ENCODE results near the gene NCKIPSD. TPM values are rescaled to one million over a fixed set of nuclear protein-coding genes. Genes with fewer than 3 reads are reported as not detected.

The NCKIPSD gene
- total and polyA plus RNA-seq, 3 donors from 2014 or later = 30.1 to 81.3 (median 69.4) TPM

- no peak overlapping the region for H3K27ac ChIP-seq
- no peaks in the 10 kb centered on the region for H3K27me3 ChIP-seq
- TF ChIP-seq CTCF (IDR thresholded peaks at IDR 0.05) (no peak), POLR2A (IDR thresholded peaks at IDR 0.05) (no peak)
- H3K4me3 ChIP-seq = no peak overlapping the region
- intact Hi-C loops (cut with DNase I; ENCODE audit: low total_unique reads) = no loop called here
- no peak for DNase-seq
- H3K9me3 ChIP-seq = no peaks in the 10 kb centered on the region
- WGBS, 2 donors = 91 to 93% methylated on average over 13 to 24 of the region's 24 CpGs
- no peaks in the 10 kb centered on the region for H3K36me3 ChIP-seq (ENCODE audit: low read depth, missing control alignments)
- H3K4me1 ChIP-seq = peaks cover 12% of the 10 kb centered on the region
Observed at GRCh38 chr3:48678566-48679380, 6.9 kb downstream of the NCKIPSD start.

- DNase-seq = no peak
- Histone ChIP-seq H3K27ac (no peak overlapping the region), H3K9me3 (no peaks in the 10 kb centered on the region), H3K4me1 (peaks cover 5% of the 10 kb centered on the region), H3K27me3 (no peaks in the 10 kb centered on the region), H3K4me3 (no peak overlapping the region), H3K36me3 (ENCODE audit: low read depth, missing control alignments) (no peaks in the 10 kb centered on the region)
- TF ChIP-seq POLR2A (IDR thresholded peaks at IDR 0.05) (no peak), CTCF (IDR thresholded peaks at IDR 0.05) (no peak)
- intact Hi-C loops (cut with DNase I; ENCODE audit: low total_unique reads) = no loop called here
- WGBS, 2 donors = 73 to 85% methylated on average over 4 of the region's 4 CpGs
Observed at GRCh38 chr3:48678056-48678455, 7.7 kb downstream of the NCKIPSD start.

GRCh38 chr3:48674505-48674904, 11.2 kb downstream of the NCKIPSD start:
- no peaks in the 10 kb centered on the region for H3K36me3 ChIP-seq (ENCODE audit: low read depth, missing control alignments)
- H3K4me3 ChIP-seq = no peak overlapping the region
- H3K9me3 ChIP-seq = no peaks in the 10 kb centered on the region
- no peak overlapping the region for H3K27ac ChIP-seq
- no peaks in the 10 kb centered on the region for H3K27me3 ChIP-seq
- intact Hi-C loops (cut with DNase I; ENCODE audit: low total_unique reads) = no loop called here
- no peak for TF ChIP-seq POLR2A (IDR thresholded peaks at IDR 0.05)
- TF ChIP-seq CTCF (IDR thresholded peaks at IDR 0.05) = no peak
- H3K4me1 ChIP-seq = no peaks in the 10 kb centered on the region
- DNase-seq = no peak
- 83% methylated on average over 1 to 9 of the region's 9 CpGs for WGBS, 2 donors

- no peak overlapping the region for H3K27ac ChIP-seq
- no peak for DNase-seq
- intact Hi-C loops (cut with DNase I; ENCODE audit: low total_unique reads) = no loop called here
- no peaks in the 10 kb centered on the region for H3K9me3 ChIP-seq
- no peak for TF ChIP-seq CTCF (IDR thresholded peaks at IDR 0.05)
- TF ChIP-seq POLR2A (IDR thresholded peaks at IDR 0.05) = no peak
- no peaks in the 10 kb centered on the region for H3K36me3 ChIP-seq (ENCODE audit: low read depth, missing control alignments)
- WGBS, 2 donors = 36 to 40% methylated on average over 1 of the region's 1 CpG
- H3K4me3 ChIP-seq = no peak overlapping the region
- no peaks in the 10 kb centered on the region for H3K4me1 ChIP-seq
- no peaks in the 10 kb centered on the region for H3K27me3 ChIP-seq
Observed at GRCh38 chr3:48672522-48672921, 13.2 kb downstream of the NCKIPSD start.

GRCh38 chr3:48664929-48665328, 20.8 kb downstream of the NCKIPSD start:
- no peak for DNase-seq
- Histone ChIP-seq H3K27ac (peak overlapping the region in 1 of 2 donors; percentile 93), H3K4me1 (peaks cover 11% of the 10 kb centered on the region), H3K9me3 (no peaks in the 10 kb centered on the region), H3K27me3 (no peaks in the 10 kb centered on the region), H3K36me3 (ENCODE audit: low read depth, missing control alignments) (no peaks in the 10 kb centered on the region), H3K4me3 (peak overlapping the region in 1 of 2 donors; percentile 53)
- WGBS, 2 donors = 73 to 79% methylated on average over 4 of the region's 4 CpGs
- intact Hi-C loops (cut with DNase I; ENCODE audit: low total_unique reads) = no loop called here
- no peak for TF ChIP-seq CTCF (IDR thresholded peaks at IDR 0.05)

All from testis (tissue), 3 donors.